GM19395 (cell line): ENCODE results near the gene ACP3.
"Not testable (repeated sequence)": the region's sequence is repeated elsewhere in the genome, so short reads cannot be mapped to it uniquely, and the experiment has no call there.

Experiments used
- ATAC-seq: cut with Tn5 transposase; IDR thresholded peaks from one replicate; pipeline ENCODE4 v1.9.1; 2021; ENCODE audit warnings: mild to moderate bottlenecking, moderate library complexity; ENCODE audit not compliant: unreplicated experiment

ACP3 gene

DNA sequence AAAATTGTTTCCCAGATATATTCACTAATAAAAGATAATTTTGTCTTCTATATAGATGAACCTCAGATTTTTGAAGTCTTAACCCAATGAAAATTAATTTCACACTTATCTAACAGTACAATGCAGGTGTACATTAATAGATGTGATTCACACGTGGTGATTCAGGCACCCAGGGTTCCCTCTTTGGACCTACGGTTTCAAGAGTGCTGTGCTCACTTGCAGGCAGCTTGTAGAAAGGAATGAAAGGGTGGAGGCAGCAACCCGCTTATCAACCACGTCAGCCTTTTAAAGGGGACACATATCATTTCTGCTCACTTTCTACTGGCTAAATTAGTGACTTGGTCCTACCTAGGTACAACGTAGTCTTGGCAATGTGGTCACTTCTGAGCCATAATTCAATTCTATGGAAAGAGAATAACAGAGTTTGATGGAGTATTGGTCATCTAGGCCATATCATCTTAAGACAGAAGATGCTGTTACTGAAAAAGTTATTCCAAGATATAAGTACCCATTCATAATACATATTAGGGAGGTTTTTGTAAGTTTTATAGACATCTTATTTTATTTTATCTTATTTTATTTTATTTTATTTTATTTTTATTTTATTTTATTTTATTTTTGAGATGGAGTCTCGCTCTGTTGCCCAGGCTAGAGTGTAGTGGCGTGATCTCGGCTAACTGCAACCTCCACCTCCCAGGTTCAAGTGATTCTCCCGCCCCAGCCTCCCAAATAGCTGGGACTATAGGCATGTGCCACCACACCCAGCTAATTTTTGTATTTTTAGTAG is 37.9 kb downstream of the ACP3 start:
- no peak for ATAC-seq

DNA sequence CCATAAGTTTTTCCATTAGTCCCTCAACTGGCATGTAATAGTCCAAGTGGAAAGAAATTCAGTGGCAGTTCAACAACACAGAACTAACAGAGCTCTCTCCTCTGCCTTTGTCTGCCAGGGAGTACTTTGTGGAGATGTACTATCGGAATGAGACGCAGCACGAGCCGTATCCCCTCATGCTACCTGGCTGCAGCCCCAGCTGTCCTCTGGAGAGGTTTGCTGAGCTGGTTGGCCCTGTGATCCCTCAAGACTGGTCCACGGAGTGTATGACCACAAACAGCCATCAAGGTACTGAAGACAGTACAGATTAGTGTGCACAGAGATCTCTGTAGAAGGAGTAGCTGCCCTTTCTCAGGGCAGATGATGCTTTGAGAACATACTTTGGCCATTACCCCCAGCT is 39.4 kb downstream of the ACP3 start:
- ATAC-seq: no peak

DNA sequence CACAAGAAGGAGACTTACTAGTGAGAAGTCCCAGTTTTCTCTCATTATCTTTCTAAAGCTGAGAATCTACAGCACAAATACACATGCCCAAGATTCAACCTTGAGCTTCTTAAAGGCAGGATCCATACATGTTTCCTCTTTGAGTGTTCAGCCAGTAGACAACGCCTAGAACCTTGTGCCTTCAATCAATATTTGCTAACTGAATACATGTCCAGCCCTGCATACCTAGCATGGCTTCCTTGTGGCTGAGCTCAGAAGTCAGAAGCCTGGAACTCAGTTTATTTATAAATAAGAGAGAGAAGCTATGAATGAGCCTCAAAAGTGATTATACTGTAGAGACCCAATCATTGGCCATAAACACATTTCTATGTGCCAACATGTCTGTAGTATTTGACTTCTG is 43.5 kb downstream of the ACP3 start:
- ATAC-seq: no peak

DNA sequence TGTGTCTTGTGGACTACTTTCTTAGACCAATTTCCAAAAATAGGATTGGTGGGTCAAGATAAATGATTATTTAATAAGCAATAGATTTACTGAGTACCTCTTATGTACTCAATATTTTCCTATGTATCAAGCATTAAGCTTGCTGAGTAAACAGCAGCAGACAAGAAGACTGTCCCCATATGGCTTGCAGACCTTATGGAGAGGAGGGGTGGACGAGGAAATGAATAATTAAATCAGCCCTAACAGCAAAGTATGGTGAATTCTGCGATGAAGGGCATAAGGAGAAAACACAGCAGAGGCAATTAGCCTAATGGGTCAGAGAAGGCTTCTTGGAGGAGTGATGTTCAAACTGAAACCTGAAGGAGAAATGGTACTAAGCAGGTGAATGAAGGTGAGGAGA is 45.1 kb downstream of the ACP3 start:
- no peak for ATAC-seq

DNA sequence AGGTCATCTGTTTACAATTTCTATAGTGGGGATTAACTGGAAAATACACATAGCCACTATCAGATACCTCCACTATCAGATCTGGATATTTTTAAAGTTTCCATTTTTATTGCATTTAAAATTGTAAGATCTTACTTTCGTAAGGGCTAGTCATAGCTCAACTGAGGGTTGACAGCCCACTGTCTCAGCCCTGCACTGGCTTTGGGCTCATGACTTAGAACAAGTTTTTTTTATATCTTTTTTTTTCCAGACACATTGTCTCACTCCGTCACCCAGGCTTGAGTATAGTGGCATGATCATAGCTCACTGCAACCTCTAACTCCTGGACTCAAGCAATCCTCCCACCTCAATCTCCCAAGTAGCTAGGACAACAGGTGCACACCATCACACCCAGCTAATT is 51.3 kb downstream of the ACP3 start:
- no peak for ATAC-seq

DNA sequence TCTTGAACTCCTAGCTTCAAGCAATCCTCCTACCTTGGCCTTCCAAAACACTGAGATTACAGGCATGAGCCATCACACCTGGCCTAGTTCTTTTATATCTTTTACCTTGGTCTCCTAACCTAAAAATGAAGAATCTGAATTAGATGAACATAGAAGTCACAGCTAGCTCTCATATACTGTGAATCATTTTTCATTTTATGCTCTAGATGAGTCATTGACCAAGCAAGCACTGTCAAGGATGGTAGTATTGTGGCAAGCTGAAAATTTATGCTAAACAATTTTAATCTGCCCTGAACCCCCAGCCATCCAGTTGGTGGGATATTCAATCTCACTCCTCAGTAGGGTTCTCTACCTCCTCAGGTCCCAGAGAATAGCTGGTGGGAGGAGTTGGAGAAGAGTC is 51.8 kb downstream of the ACP3 start:
- ATAC-seq: no peak

DNA sequence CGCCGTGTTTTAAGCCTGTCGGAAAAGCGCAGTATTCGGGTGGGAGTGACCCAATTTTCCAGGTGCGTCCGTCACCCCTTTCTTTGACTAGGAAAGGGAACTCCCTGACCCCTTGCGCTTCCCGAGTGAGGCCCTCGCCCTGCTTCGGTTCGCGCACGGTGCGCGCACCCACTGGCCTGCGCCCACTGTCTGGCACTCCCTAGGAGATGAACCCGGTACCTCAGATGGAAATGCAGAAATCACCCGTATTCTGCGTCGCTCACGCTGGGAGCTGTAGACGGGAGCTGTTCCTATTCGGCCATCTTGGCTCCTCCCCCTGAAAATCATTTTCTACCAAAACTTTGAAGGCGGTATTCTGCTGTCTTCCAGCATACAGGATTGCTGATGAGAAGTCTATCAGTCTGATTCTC is 59.7 kb downstream of the ACP3 start:
- ATAC-seq: not testable (repeated sequence)

DNA sequence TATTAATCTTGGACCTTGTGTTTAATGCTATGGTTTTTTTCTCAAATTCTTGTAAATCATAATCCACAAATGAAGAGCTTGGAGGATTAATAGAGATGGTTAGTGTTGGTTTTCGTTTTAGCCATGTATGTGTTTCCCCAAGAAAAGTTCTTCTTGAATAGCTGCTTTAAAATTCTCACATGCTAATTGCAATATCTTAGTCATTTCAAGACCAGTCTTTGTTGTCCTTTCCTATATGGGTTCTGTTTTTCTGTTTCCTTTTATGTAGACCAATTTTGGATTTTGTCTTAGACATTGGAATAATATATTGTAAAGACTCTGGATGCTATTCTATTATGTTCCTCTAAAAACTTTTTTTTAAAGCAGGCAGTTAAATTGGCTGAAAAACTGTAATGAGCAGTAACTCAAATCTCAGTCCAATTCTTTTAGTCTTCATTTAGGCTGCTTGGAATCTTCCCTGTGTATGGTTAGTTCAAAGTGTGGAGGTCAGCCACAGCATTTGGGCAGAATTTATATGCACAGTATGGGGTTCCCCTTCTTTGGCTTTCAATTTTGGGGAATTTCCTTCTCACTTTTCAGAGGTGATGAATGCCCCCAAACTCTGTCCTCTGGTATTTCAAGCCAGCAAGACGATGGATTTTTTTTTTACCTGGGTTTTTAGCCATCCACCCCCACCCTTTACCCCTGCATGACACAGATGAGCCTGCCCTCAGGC is 61.0 kb downstream of the ACP3 start:
- peak; percentile 49 for ATAC-seq

DNA sequence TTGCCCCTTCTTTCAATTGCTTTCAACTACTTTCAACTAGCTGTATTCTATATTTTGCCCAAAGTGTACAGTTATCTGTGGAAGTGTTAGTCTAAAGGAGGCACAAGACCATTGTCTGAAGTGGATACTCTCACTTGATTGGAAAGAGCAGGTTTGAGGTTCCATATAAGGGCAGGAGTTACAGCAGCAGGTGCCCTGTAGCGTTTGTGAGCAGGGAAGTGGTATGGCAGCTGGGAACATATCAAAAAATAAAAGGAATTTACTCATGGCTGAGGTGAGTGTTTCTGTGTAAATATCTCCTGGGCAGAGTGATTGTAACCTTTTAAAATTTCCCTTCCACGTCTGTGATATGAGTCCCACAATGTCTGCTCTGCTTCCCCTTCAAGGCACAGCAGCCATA is 61.6 kb downstream of the ACP3 start:
- ATAC-seq: no peak

DNA sequence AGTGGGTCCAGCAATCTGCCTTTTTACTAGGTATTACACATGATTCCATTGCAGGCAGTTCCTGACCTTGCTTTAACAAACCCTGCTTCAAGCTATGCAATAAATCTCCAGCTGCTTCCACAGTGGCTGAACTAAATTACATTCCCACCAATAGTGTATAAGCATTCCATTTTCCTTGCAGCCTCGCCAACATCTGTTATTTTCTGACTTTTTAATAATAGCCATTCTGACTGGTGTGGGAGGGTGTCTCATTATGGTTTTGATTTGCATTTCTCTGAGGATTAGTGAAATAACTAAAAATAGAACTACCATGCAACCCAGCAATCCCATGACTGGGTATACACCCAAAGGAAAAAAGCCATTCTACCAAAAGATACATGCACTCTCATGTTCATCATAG is 63.7 kb downstream of the ACP3 start:
- no peak for ATAC-seq

DNA sequence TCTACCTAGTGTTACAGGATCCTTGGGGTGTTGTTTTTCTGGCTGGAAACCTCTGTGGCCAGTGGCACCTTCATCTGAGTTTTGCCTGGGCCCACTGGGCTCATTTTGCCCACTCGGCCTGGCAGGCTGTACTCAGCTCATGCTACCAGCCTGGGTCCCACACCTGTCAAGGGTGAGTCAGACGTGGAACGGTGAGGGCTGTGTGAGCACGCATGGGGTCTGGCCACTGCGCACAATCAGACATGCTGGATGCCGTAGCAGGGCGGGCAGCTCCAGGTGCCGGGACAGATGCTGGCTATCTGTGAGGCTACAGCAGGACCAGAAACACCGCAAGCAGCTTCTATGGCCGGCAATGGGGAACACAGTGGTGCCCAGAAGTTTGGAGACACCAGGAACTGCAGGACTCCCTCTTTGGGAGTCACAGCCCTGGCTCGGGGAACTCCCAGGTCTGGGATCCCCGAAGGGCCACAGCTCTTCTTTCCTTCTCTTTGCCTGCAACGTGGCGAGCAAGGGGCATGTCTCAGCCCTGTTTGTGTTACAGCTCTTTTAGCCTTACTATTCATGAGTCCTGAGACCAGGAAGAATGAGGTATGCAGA is 64.2 kb downstream of the ACP3 start:
- ATAC-seq: no peak

DNA sequence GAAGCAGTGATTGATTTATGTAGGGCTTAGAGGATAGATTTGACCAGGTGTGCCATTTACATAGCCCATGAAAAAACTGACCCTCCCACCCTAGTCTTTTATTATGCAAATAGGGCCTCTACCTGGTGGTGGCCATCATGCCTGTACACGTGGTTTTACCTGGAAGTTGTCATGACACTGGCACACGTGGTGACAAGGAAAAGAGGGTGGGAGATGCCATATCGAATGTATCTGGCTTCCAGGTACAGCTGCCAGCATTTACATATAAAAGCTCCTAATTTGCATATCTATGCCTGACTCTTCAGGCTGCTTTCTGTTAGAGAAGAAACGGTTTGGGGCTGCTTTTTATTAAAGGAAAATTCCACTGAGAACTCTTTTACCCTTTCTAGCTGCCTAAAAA is 65.1 kb downstream of the ACP3 start:
- ATAC-seq: no peak

DNA sequence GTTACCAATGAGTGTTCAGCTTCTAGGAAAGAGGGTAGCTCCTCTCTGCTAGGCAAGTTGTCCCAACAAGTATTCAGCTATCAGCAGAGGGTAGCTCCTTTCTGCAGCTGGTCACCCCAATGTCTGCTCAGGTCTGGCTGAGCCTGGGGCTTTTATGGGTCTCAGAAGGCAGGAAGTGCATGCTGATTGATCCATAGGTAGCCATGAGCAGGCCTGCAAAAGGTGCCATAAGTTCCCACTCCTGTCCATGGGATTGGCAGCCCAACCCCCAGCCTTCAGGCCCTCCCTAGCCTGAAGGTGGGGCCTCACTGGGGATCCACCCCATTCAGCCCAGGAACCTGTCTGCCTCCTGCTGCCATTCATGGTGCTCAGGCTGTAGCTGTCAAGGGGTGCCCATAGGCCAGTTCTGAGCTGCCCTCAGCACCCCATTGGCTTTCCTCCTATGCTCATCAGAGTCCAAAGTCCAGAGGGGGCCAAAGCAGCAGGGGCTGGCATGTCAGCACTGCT is 65.5 kb downstream of the ACP3 start:
- ATAC-seq: no peak

DNA sequence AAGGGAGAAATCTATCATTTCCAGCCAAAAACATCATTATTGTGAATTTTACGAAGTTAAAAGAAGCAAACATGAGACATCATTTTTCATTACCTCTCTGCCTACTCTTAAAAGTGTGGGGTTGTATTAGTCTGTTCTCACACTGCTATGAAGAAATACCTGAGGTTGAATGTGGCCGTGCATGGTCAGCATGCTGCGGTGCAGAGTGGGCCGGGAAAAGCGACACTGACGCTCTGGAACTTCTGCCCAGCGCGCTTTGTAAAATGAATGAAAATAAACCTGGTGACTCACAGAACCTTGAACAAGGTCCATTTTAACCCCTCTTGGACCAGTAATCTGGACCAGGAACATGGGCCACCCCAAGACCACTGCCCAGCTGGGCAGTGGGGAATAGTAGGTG is 69.1 kb downstream of the ACP3 start:
- ATAC-seq: no peak

DNA sequence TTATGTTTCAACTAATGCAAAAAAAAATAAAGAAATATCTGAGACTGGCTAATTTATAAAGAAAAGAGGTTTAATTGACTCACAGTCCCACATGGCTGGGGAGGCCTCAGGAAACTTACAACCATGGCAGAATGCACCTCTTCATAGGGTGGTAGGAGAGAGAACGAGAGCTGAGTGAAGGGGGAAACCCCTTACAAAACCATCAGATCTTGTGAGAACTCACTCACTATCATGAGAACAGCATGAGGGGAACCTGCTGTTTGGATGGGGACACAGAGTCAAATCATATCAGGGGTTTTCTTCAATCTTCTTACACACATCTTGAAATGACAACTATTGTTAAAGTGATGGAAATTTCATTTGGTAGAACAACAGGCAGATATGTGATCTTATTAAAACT is 75.5 kb downstream of the ACP3 start:
- not testable (repeated sequence) for ATAC-seq

DNA sequence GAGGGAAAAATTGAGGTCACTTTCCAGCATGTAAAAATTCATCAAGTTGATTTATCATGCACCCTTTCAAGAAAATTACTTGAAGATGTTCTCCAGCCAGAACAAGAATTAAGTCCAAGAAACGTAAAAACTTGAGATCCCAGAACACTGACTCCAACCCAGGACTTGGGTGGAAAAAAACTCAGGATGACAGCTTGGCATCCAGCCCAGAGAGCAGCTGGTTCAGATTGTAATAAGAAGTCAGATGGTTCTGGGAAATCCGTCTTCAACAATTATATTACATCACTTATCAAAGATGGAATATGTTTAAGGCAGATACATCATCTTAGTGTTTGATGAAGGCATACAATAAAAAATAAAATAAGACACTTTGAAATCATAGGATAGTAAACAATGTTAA is 77.1 kb downstream of the ACP3 start:
- no peak for ATAC-seq

DNA sequence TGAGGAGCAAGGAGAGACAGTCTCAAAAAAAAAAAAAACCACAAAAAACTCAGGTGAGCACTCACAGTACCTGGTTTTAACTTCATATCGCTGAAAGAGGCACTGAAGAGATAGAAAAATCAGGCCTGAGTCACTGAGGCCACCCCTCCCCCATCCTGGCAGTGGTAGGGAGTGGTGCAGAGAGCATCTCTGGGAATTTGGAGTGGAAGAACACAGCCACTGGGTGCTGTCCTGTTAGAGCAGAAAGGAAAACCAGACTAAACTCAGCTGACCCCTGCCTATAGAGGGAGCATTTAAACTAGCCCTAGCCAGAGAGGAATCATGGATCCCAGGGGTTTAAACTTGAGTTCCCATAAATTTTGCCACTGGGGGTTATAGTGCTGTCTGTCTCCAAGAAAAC is 77.9 kb downstream of the ACP3 start:
- ATAC-seq: no peak

DNA sequence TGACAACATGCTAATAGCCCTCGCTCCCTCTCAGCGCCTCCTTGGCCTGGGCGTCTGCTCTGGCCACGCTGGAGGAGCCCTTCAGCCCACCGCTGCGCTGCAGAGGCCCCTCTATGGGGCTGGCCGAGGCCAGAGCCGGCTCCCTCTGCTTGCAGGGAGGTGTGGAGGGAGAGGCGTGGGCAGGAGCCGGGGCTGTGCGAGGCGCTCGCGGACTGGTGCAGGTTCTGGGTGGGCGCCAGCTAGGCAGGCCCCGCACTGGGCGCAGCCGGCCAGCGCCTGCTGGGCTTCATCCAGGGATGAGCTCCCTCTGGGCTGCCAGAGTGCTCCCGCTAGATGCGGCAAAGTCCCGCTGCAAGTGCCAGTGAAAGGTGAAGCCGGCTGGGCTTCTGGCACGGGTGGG is 79.0 kb downstream of the ACP3 start:
- no peak for ATAC-seq

DNA sequence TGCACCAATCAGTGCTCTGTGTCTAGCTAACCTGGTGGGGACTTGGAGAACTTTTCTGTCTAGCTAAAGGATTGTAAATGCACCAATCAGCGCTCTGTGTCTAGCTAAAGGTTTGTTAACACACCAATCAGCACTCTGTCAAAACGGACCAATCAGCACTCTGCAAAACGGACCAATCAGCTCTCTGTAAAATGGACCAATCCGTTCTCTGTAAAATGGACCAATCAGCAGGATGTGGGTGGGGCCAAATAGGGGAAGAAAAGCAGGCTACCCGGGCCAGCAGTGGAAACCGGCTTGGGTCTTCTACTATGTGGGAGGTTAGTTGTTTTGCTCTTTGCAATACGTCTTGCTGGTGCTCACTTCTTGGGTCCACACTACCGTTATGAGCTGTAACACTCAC is 79.6 kb downstream of the ACP3 start:
- not testable (repeated sequence) for ATAC-seq

DNA sequence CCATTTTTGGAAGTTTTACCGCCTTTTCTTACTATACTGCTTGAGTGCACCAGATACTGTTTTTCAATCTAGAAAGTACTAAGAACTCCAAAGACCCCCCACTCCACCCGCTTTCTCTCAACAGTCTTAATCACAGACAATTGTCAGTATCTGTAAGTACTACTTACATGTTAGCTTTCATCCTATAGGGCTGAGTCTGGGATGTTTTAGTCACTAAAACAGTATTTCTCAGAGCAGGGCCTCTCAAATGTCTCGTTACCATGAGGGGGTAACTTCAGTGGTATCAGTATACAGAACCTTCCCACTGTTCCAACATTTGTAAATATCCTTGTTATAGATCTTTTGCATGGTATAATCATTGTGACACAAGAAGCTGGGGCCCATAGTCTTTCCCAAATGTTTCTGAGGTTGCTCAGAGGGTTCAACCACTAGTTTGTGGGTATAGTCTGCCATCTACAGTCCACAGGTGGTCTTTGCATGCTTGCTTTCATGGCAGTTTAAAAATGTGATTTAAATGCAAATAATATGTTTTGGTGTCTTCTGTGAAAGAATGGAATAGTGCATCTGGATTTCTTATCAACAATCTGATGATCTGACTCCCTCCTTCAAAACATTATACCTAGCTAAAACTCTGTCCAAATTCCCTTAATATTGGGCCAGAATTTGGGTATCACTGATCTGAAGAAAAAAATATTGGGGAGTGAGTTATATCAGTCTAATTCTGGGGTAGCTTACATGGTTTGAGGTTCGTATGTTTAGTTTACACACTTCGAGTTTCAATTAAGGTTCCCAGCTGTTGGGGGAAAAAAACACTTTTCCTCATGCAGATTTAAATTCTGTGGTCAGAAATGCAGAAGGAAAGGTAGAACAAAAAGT is 82.1 kb downstream of the ACP3 start:
- ATAC-seq: peak; percentile 75

DNA sequence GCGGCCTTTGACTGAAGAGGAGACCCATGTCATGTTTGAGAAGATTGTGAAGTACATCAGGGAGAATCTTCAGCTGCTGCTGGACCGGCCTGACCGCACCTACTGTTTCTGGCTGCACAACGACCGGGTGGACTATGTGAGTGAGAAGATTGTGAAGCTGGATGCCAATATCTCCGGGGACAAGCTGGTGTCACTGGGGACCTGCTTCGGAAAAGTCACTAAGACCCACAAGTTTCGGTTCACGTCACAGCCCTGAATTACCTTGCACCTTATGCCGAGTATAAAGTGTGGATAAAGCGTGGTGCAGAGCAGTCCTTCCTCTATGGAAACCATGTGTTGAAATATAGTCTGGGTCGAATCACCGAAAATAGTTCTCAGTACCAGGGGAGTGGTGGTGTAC is 84.0 kb downstream of the ACP3 start:
- ATAC-seq: no peak
